ENCODE results near the gene TOP1.

The TOP1 gene

DNA sequence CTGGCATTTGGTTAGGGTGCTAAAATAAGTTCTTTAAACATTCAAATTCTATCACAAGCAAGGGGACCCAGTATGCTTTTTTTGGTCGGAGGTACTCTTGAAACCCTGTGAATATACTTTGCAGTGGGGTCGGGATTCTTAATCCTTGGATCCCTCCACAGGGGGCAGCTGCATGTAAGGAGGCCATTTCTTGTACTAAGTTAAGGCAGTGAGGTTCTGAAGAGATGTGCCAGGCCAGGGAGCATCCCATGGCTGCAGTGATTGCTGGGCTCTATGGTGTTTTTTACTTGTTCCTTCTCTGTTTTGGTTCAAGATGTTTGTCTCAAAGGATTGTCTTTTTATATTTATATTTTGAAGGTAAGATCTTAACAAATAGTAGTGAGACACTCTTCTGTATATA is 50.4 kb downstream of the TOP1 start:
- TF ChIP-seq, protein P1, sequence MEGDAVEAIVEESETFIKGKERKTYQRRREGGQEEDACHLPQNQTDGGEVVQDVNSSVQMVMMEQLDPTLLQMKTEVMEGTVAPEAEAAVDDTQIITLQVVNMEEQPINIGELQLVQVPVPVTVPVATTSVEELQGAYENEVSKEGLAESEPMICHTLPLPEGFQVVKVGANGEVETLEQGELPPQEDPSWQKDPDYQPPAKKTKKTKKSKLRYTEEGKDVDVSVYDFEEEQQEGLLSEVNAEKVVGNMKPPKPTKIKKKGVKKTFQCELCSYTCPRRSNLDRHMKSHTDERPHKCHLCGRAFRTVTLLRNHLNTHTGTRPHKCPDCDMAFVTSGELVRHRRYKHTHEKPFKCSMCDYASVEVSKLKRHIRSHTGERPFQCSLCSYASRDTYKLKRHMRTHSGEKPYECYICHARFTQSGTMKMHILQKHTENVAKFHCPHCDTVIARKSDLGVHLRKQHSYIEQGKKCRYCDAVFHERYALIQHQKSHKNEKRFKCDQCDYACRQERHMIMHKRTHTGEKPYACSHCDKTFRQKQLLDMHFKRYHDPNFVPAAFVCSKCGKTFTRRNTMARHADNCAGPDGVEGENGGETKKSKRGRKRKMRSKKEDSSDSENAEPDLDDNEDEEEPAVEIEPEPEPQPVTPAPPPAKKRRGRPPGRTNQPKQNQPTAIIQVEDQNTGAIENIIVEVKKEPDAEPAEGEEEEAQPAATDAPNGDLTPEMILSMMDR (IDR thresholded peaks at IDR 0.05; ENCODE audit: low read depth, low read length, missing control alignments), result no peak
- H3K4me3 ChIP-seq (ENCODE audit: low read depth, low read length), result no peak overlapping the region
- no peak for DNase-seq (ENCODE audit: low read depth)

DNA sequence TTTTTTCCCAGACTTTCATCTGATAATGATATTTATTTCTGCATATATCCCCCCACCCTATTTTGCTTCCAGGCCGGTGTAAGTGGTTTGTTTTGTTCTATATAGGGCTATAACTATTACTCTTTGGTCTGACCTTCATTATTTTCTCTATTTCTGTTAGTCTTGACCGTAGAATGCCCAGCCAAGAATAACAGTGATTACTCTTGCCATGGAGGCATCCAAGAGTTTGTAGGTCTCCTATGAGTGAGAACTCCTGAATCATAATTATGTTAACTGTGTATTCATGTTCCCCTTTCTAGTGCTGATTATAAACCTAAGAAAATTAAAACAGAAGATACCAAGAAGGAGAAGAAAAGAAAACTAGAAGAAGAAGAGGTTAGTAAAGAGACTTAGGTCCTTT is 52.2 kb downstream of the TOP1 start:
- TF ChIP-seq, protein P1 (IDR thresholded peaks at IDR 0.05; ENCODE audit: low read depth, low read length, missing control alignments), result no peak
- H3K4me3 ChIP-seq (ENCODE audit: low read depth, low read length), result no peak overlapping the region
- no peak for DNase-seq (ENCODE audit: low read depth)

DNA sequence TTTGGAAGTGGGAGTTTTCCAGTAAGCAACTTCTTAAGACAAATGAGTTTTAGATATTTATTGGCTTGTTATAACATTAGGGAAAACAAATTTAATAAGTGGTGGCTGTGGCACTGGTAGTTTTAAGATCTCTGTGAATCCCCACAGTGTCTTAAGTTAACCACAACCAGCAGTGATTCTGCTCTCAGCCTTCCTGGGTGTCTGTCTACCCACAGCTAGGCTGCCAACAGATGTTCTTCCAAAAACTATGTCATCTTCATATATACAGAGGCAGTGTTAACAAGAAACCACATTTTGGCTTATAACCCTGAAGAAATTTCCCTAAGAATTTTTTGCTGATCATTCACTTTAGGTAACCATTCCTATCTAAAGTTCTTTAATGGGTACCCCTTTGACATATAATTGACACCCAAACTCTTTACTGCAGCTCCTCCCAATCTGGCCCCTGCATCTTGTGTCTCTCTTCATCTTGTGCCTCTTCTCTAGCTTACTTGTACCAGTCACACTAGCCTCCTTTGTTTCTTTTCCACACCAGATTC is 52.7 kb downstream of the TOP1 start:
- no peak for DNase-seq (ENCODE audit: low read depth)
- TF ChIP-seq, protein P1 (IDR thresholded peaks at IDR 0.05; ENCODE audit: low read depth, low read length, missing control alignments), result no peak
- no peak overlapping the region for H3K4me3 ChIP-seq (ENCODE audit: low read depth, low read length)

DNA sequence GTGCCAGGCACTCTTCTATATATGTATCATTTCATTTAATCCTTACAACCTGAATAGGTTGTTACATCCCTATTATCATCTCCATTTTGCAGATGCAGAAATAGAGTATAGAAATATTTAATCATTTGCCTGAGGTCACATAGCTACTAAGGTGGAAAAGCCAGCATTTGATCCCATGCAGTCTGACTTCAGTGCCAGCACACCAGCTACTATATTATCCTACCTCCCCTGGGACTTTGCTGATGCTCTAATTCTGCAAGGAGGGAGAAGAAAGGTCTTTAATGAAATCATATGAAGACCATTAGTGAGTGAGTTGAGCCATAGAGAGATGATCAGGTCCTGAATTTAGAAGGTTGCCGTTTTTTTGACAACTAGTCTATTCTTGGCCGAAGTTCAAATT is 53.7 kb downstream of the TOP1 start:
- no peak overlapping the region for H3K4me3 ChIP-seq (ENCODE audit: low read depth, low read length)
- no peak for DNase-seq (ENCODE audit: low read depth)
- TF ChIP-seq, protein P1 (IDR thresholded peaks at IDR 0.05; ENCODE audit: low read depth, low read length, missing control alignments), result no peak

DNA sequence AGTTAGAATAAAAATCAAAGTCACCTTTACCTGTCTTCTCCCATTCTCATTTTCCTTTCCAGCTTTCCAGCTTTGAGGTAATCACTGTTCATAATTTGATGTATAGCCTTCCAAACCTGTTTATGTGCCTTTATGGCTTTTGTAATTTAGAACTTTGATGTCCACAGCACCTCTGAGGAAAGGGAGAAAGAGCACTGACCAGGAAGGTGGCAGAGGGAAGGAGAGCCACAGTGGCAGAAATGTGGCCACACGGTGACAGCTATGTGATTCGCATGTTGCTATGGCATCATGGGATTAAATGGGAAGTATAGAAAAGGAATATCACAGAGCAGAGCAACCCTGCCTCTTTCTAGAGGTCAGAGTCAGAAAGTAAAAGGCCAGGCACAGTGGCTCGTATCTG is 57.0 kb downstream of the TOP1 start:
- TF ChIP-seq, protein P1 (IDR thresholded peaks at IDR 0.05; ENCODE audit: low read depth, low read length, missing control alignments), result no peak
- no peak overlapping the region for H3K4me3 ChIP-seq (ENCODE audit: low read depth, low read length)
- no peak for DNase-seq (ENCODE audit: low read depth)

DNA sequence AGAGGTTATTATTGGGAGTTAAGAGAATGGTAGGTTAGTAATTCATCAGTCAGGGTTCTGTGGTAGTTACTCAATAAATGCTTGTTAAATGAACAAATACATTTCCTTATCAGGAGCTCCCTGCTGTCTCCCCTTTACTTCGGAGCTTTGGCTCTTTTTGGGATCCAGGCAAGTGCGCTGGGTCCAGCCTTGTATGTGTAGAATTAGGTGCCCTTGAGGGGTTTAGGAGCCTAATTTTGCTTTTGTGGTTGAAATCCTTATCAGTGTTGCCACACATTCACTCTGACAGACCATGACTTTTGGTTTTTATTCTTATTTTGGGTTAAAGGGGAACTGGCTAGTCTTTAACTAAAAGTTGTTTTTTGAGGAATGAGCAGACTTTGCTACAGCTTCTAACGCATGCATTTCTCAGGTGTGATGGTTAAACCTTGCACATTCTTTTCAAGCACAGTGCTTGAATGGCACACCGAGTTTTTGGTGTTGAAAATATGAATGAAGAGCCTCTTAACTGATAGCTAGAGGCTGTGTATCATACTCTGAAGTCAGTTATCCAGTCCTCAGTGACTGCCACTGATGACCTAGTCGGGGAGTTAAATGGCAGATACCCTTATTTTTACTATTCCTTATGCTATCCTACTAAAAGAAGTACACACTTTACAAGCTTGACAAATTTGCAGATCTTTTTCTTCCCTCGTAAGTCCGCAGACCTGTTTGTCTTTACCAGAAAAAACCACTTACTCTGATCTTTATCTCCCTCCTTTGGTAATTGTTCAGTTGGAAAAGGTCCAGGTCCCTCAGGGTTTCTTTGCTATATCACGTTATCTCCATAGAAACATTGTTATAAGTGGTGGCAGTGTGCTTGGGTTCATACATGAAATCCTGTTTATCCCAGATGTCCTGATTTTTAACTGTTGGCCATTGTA is 58.0 kb downstream of the TOP1 start:
- no peak for DNase-seq (ENCODE audit: low read depth)
- TF ChIP-seq, protein P1 (IDR thresholded peaks at IDR 0.05; ENCODE audit: low read depth, low read length, missing control alignments), result no peak

More for the DNA sequence above, 58.0 kb downstream of the TOP1 start:
- H3K4me3 ChIP-seq (ENCODE audit: low read depth, low read length), result no peak overlapping the region
